Prostate gland (tissue), 2 donors: ENCODE data around the gene FXR2.
"Not testable (repeated sequence)": the region's sequence is repeated elsewhere in the genome, so short reads cannot be mapped to it uniquely, and the experiment has no call there.

ENCODE experiments used
- CTCF ChIP-seq, 4 experiments: fragments of 200-600 bp in 2 of 4; fragments of 450-650 bp in 2 of 4; sonication (generic) in 2 of 4; IDR thresholded peaks; 1 replicate in 3 of 4; 2 replicates in 1 of 4; pipeline ENCODE4 v1.5.1; 2016 to 2019; ENCODE audit warnings: antibody characterized with exemption in 4 of 4, mild to moderate bottlenecking in 2 of 4, moderate library complexity in 2 of 4
- POLR2A ChIP-seq: fragments of 450-650 bp; IDR thresholded peaks from one replicate; pipeline ENCODE4 v1.6.1; 2016; ENCODE audit warnings: antibody characterized with exemption, mild to moderate bottlenecking
- POLR2AphosphoS5 ChIP-seq: sonication (generic); formaldehyde crosslinking; IDR thresholded peaks from one replicate; pipeline ENCODE4 v1.6.1; 2017; ENCODE audit warnings: antibody characterized with exemption

- TF ChIP-seq CTCF (IDR thresholded peaks at IDR 0.05); POLR2AphosphoS5; POLR2A: not testable (repeated sequence)
These were observed 11.1 kb upstream of the FXR2 start for GRCh38 chr17:7625749-7626148.
